H1 (cell line): ENCODE data around the gene REPS1. TPM values are rescaled to one million over a fixed set of nuclear protein-coding genes. Genes with fewer than 3 reads are reported as not detected.

Source experiments
- CTCF ChIA-PET: fragments of 300-600 bp; sonication (Branson Sonifier 250); formaldehyde crosslinking; loops from one replicate; lab custom pipeline; 2021; ENCODE audit not compliant: partially characterized antibody; lab: Charles Lee
- POLR2A ChIA-PET: fragments of 300-600 bp; sonication (Branson Sonifier 250); formaldehyde crosslinking; loops from one replicate; lab custom pipeline; 2021; ENCODE audit warnings: inconsistent platforms; ENCODE audit not compliant: partially characterized antibody; lab: Charles Lee
- DNase-seq, 2 experiments: peaks; one replicate each; pipeline versions ENCODE4 v3.0.0 to v3.0.0-alpha.2; 2010 to 2022; ENCODE audit warnings: low spot score in 2 of 2, low read depth in 1 of 2, mixed read lengths in 1 of 2
- FAIRE-seq: peaks from 2 replicates; lab custom pipeline; 2011; peaks lifted over from hg19 to GRCh38; lab: Jason Lieb, UNC
- H2AFZ ChIP-seq: 2 replicates; pipeline ENCODE4 v1.8.1; 2012; ENCODE audit warnings: low read length, inconsistent platforms
- H2AK5ac ChIP-seq: 2 replicates; pipeline ENCODE4 v1.6.1; 2013; ENCODE audit warnings: low read depth, low read length
- H2BK120ac ChIP-seq: replicated peaks from 2 replicates; pipeline ENCODE3; 2013; ENCODE audit warnings: low read depth, low read length, inconsistent platforms
- H2BK12ac ChIP-seq: 2 replicates; pipeline ENCODE4 v1.6.1; 2013; ENCODE audit warnings: low read depth, low read length
- H2BK15ac ChIP-seq: 2 replicates; pipeline ENCODE4 v1.6.1; 2013; ENCODE audit warnings: low read length
- H2BK20ac ChIP-seq: 2 replicates; pipeline ENCODE4 v1.6.1; 2013; ENCODE audit warnings: low read length
- H2BK5ac ChIP-seq: 2 replicates; pipeline ENCODE4 v1.6.1; 2013; ENCODE audit warnings: low read depth, low read length
- H3K14ac ChIP-seq: 2 replicates; pipeline ENCODE4 v1.6.1; 2013; ENCODE audit warnings: inconsistent platforms; ENCODE audit not compliant: insufficient read length
- H3K18ac ChIP-seq: 2 replicates; pipeline ENCODE4 v1.6.1; 2013; ENCODE audit warnings: low read length; ENCODE audit errors: extremely low read depth
- H3K23ac ChIP-seq: 2 replicates; pipeline ENCODE4 v1.6.1; 2013; ENCODE audit warnings: inconsistent platforms; ENCODE audit not compliant: insufficient read length
- H3K23me2 ChIP-seq: 2 replicates; pipeline ENCODE4 v1.6.1; 2013; ENCODE audit warnings: low read depth, low read length
- H3K27ac ChIP-seq: 2 replicates; pipeline ENCODE4 v1.6.1; 2011; ENCODE audit warnings: low read depth, low read length, inconsistent platforms
- H3K27me3 ChIP-seq, 4 experiments: replicated peaks in 1 of 4; 1 replicate in 1 of 4; 2 replicates in 3 of 4; pipeline versions ENCODE4 v1.6.1 to v1.8.1; 2011 to 2013; ENCODE audit warnings: low read length in 3 of 4, mild to moderate bottlenecking in 3 of 4, inconsistent platforms in 2 of 4, mixed read lengths in 2 of 4, moderate library complexity in 1 of 4; ENCODE audit not compliant: control insufficient read depth in 3 of 4, insufficient read depth in 3 of 4; ENCODE audit errors: extremely low read depth in 1 of 4
- H3K36me3 ChIP-seq, 4 experiments: 2 replicates each; pipeline versions ENCODE4 v1.6.1 to v1.8.1; 2011 to 2013; ENCODE audit warnings: mild to moderate bottlenecking in 4 of 4, low read length in 3 of 4, moderate library complexity in 2 of 4, control low read depth in 1 of 4, inconsistent platforms in 1 of 4; ENCODE audit not compliant: insufficient read depth in 4 of 4, control insufficient read depth in 2 of 4
- H3K4ac ChIP-seq: replicated peaks from 2 replicates; pipeline ENCODE3; 2013; ENCODE audit warnings: low read length, low read depth, mixed read lengths, inconsistent platforms; ENCODE audit not compliant: insufficient read length
- H3K4me1 ChIP-seq, 4 experiments: replicated peaks in 1 of 4; 1 replicate in 1 of 4; 2 replicates in 3 of 4; pipeline versions ENCODE4 v1.6.1 to v1.8.1; 2011 to 2013; ENCODE audit warnings: low read length in 3 of 4, inconsistent platforms in 2 of 4, mixed read lengths in 1 of 4; ENCODE audit not compliant: insufficient read depth in 4 of 4, control insufficient read depth in 3 of 4
- H3K4me2 ChIP-seq, 2 experiments: 2 replicates each; pipeline versions ENCODE4 v1.6.1 to v1.8.1; 2011 to 2013; ENCODE audit warnings: low read depth in 2 of 2, low read length in 2 of 2, control low read depth in 1 of 2, inconsistent platforms in 1 of 2, mild to moderate bottlenecking in 1 of 2; ENCODE audit not compliant: insufficient read depth in 1 of 2
- H3K4me3 ChIP-seq, 4 experiments: fragments of 200-600, 300-600 bp in 1 of 4; sonication (generic), shearing (Covaris generic), sonication (Bioruptor Twin) in 1 of 4; 2 replicates each; pipeline versions ENCODE4 v1.5.1 to v1.8.1; 2011 to 2016; ENCODE audit warnings: low read length in 4 of 4, low read depth in 3 of 4, control low read depth in 2 of 4, inconsistent platforms in 2 of 4, mild to moderate bottlenecking in 2 of 4, mixed read lengths in 1 of 4, moderate library complexity in 1 of 4; ENCODE audit not compliant: insufficient read depth in 2 of 4; ENCODE audit errors: extremely low read depth in 1 of 4
- H3K56ac ChIP-seq: replicated peaks from 2 replicates; pipeline ENCODE3; 2013; ENCODE audit warnings: low read depth, mild to moderate bottlenecking, mixed read lengths, low read length, inconsistent platforms; ENCODE audit not compliant: insufficient read length
- H3K79me1 ChIP-seq: 2 replicates; pipeline ENCODE4 v1.6.1; 2013; ENCODE audit warnings: low read depth, low read length, control low read depth
- H3K79me2 ChIP-seq, 2 experiments: 2 replicates each; pipeline versions ENCODE4 v1.6.1 to v1.8.1; 2012 to 2013; ENCODE audit warnings: low read length in 2 of 2, mild to moderate bottlenecking in 2 of 2, inconsistent platforms in 1 of 2; ENCODE audit not compliant: insufficient read depth in 2 of 2, control insufficient read depth in 1 of 2
- H3K9ac ChIP-seq, 4 experiments: replicated peaks in 1 of 4; 1 replicate in 1 of 4; 2 replicates in 3 of 4; pipeline versions ENCODE4 v1.6.1 to v1.8.1; 2011 to 2013; ENCODE audit warnings: low read depth in 3 of 4, low read length in 3 of 4, control low read depth in 2 of 4, mild to moderate bottlenecking in 2 of 4, moderate library complexity in 2 of 4, inconsistent platforms in 1 of 4; ENCODE audit errors: extremely low read depth in 1 of 4
- H3K9me3 ChIP-seq, 2 experiments: 2 replicates each; pipeline versions ENCODE4 v1.6.1 to v1.8.1; 2012 to 2013; ENCODE audit warnings: mild to moderate bottlenecking in 2 of 2, moderate library complexity in 2 of 2, control low read depth in 1 of 2, inconsistent platforms in 1 of 2, low read depth in 1 of 2, low read length in 1 of 2, mixed read lengths in 1 of 2; ENCODE audit not compliant: insufficient read depth in 2 of 2
- H4K20me1 ChIP-seq, 2 experiments: replicated peaks in 1 of 2; 2 replicates each; pipeline versions ENCODE3 to v1.8.1; 2011 to 2013; ENCODE audit warnings: inconsistent platforms in 2 of 2, low read length in 2 of 2, mild to moderate bottlenecking in 1 of 2; ENCODE audit not compliant: insufficient read depth in 2 of 2, control insufficient read depth in 1 of 2
- H4K5ac ChIP-seq: 2 replicates; pipeline ENCODE4 v1.6.1; 2013; ENCODE audit warnings: low read length, low read depth, mixed read lengths, inconsistent platforms; ENCODE audit not compliant: insufficient read length
- H4K8ac ChIP-seq: 2 replicates; pipeline ENCODE4 v1.8.0; 2013; ENCODE audit warnings: mild to moderate bottlenecking, moderate library complexity, low read length, inconsistent platforms; ENCODE audit not compliant: insufficient read depth; ENCODE audit errors: extremely low read depth
- H4K91ac ChIP-seq: replicated peaks from 2 replicates; pipeline ENCODE3; 2013; ENCODE audit warnings: low read length, mixed read lengths, inconsistent platforms; ENCODE audit not compliant: insufficient read length
- CREB1 ChIP-seq: IDR thresholded peaks from 2 replicates; pipeline ENCODE4 v1.6.1; 2012; ENCODE audit warnings: inconsistent platforms
- HDAC6 ChIP-seq: IDR thresholded peaks from one replicate; pipeline ENCODE4 v1.7.1; 2012; ENCODE audit warnings: low read depth, mild to moderate bottlenecking, inconsistent platforms, low read length, moderate library complexity
- WGBS, 2 experiments: shearing (Covaris generic) in 1 of 2; methylation state at CpG; one replicate each; pipeline versions ENCODE4 v1.1.6 to v1.1.7; 2013 to 2015; ENCODE audit warnings: low lambda C conversion rate in 2 of 2, mixed read lengths in 2 of 2, inconsistent platforms in 1 of 2, low coverage in 1 of 2, missing lambda C conversion rate in 1 of 2; ENCODE audit not compliant: insufficient replicate concordance in 2 of 2, insufficient coverage in 1 of 2, insufficient read length in 1 of 2; ENCODE audit errors: extremely low coverage in 1 of 2, missing lambda C conversion rate in 1 of 2; 5-methylcytosine and 5-hydroxymethylcytosine counted together
- polyA plus RNA-seq, 7 experiments: library from polyadenylated mRNA; depleted of rRNA in 3 of 7; stranded (reverse) in 5 of 7; unstranded in 2 of 7; fragments of >200 nt in 5 of 7; fragments of 200-250 nt in 2 of 7; gene quantifications; 1 replicate in 5 of 7; 2 replicates in 1 of 7; 4 replicates in 1 of 7; pipeline versions ENCODE4 v1.2.1 to v1.2.3, GENCODE V29; 2011 to 2013; ENCODE audit warnings: missing spikeins in 2 of 7, mixed read lengths in 2 of 7
- total RNA-seq: library from RNA; stranded (reverse); fragmentation: NEBNext Ultra II Directional; extraction: Animal tissue kit (Norgen Biotek cat#: 25700); gene quantifications from 2 replicates; pipeline ENCODE4 v1.2.1, GENCODE V29; 2021
- TF ChIP-seq, protein P1 (sequence below): IDR thresholded peaks from 2 replicates; pipeline ENCODE4 v1.6.1; 2011; ENCODE audit warnings: low read length, improper control_type of control experiment
- TF ChIP-seq, protein P2 (sequence below): IDR thresholded peaks from 2 replicates; pipeline ENCODE4 v1.6.1; 2011; ENCODE audit warnings: low read depth, mild to moderate bottlenecking, low read length; ENCODE audit not compliant: insufficient read depth

REPS1 gene
- total and polyA plus RNA-seq, 2 of the 8 experiments (the other 6 are each of a cell fraction or from before 2014, with no cell fraction given), result 52.1 to 68.9 TPM

DNA sequence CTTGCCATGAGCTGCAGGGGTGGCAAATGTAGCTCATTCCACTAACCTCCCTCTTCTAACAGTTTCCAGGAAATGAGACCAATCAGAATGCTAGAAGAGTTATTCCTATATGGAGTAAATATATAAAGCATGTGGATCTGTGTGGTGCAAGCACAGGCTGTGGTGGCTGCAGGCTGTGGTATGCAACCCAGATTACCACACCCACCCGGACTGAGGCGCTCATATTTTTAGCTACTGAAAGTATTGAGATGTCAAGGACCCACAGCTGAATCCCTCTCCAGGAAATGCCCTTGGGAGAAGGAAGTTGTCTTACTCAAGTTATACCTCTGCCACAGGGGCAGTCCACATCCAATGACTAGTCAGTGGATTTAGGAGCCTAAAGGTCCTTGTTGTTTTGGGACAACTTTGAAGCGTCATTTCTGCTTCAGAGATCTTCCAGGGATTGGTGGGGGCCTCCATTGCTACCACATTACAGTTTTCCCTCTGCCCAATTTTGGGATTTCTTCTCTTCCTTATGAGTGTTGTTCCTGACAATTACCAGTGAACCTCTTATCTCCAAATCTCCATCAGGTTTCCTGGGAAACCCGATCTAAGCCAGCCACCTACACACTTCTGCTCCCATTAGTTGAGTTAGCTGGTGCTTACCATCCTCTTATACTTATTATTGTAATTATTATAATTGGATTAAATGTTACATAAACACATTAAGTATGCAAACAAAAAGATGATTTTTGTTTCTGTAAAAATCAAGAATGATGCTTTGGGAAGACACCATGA, 12.1 kb upstream of the REPS1 start:
- Histone ChIP-seq H2AK5ac (no peak overlapping the region), H2BK20ac (no peak overlapping the region), H3K23me2 (no peaks in the 10 kb centered on the region), H3K56ac (no peak overlapping the region), H3K23ac (no peak overlapping the region), H4K91ac (no peak overlapping the region), H3K9me3 (no peaks in the 10 kb centered on the region), H3K4me2 (no peak overlapping the region), H2BK120ac (no peak overlapping the region), H2BK5ac (no peak overlapping the region), H4K5ac (no peak overlapping the region), H3K4me1 (peaks cover 0 to 6% (median 0%) of the 10 kb centered on the region in 4 experiments; a peak in 1 of 7 replicates)
- FAIRE-seq, result no peak
- no peak for TF ChIP-seq HDAC6
- TF ChIP-seq, protein P1, sequence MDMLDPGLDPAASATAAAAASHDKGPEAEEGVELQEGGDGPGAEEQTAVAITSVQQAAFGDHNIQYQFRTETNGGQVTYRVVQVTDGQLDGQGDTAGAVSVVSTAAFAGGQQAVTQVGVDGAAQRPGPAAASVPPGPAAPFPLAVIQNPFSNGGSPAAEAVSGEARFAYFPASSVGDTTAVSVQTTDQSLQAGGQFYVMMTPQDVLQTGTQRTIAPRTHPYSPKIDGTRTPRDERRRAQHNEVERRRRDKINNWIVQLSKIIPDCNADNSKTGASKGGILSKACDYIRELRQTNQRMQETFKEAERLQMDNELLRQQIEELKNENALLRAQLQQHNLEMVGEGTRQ, result no peak
- TF ChIP-seq, protein P2, sequence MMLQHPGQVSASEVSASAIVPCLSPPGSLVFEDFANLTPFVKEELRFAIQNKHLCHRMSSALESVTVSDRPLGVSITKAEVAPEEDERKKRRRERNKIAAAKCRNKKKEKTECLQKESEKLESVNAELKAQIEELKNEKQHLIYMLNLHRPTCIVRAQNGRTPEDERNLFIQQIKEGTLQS, result no peak
- no peak for TF ChIP-seq CREB1
- TF ChIP-seq, all 59 proteins: peak for 0
- H3K36me3 ChIP-seq, result no peaks in the 10 kb centered on the region
- H3K14ac ChIP-seq, result no peak overlapping the region
- no peak overlapping the region for H2BK15ac ChIP-seq
- no peak overlapping the region for H3K4ac ChIP-seq
- no peaks in the 10 kb centered on the region for H4K20me1 ChIP-seq
- no peak overlapping the region for H3K9ac ChIP-seq
- H3K27me3 ChIP-seq, result no peaks in the 10 kb centered on the region; a peak in 1 of 7 replicates
- H3K79me1 ChIP-seq, result no peaks in the 10 kb centered on the region; the same call in 1 of the 2 replicates
- WGBS, 2 experiments, result 89% methylated on average over 4 of the region's 4 CpGs; no CpG with 5 or more reads in 1 of the 2 experiments
- ChIA-PET CTCF (interaction anchor here (0.9 to 1.6 kb wide), 2 partner anchors 10 to 12 kb away, joined by 3 to 4 read pairs; partner anchors contain the start of gene REPS1), POLR2A (interaction anchor here (1.4 kb wide), 1 partner anchor 29 kb away, joined by 3 read pairs; no protein-coding TSS in a partner anchor)
- no peak overlapping the region for H2BK12ac ChIP-seq
- no peaks in the 10 kb centered on the region for H3K79me2 ChIP-seq
- H3K4me3 ChIP-seq, result no peak overlapping the region
- no peak overlapping the region for H3K27ac ChIP-seq
- H4K8ac ChIP-seq, result no peak overlapping the region
- no peak for DNase-seq
- H2AFZ ChIP-seq, result no peak overlapping the region
- no peak overlapping the region for H3K18ac ChIP-seq
